ENCODE measurements around the gene DCST2. TPM values are rescaled to one million over a fixed set of nuclear protein-coding genes. Genes with fewer than 3 reads are reported as not detected.

The DCST2 gene
- total RNA-seq, 1 experiment from 2014 or later: 0.18 TPM

- ATAC-seq (peak; percentile 3; the same call in 1 of the 2 replicates), DNase-seq (peak; percentile 59)
- H4K20me1 ChIP-seq (ENCODE audit: low read length): 0 out of 2 replicates have a peak, but pooled peaks cover 3% of the 10 kb centered on the region
- peak overlapping the region; percentile 74 for H3K9ac ChIP-seq (ENCODE audit: low read length)
- peaks cover 9% of the 10 kb centered on the region; the same call in 1 of the 2 replicates for H3K36me3 ChIP-seq (ENCODE audit: low read depth, low read length)
- H3K9me3 ChIP-seq (ENCODE audit: low read length): no peaks in the 10 kb centered on the region
- peaks cover 63% of the 10 kb centered on the region for H3K79me2 ChIP-seq (ENCODE audit: low read length)
- H2AFZ ChIP-seq (ENCODE audit: low read length): peak overlapping the region; percentile 61
- peaks cover 4% of the 10 kb centered on the region for H3F3A ChIP-seq (ENCODE audit: low read length, unreplicated experiment)
- intact Hi-C loops (cut with micrococcal nuclease): loop anchor here (2.0 kb wide), 2 partner anchors 47 to 81 kb away; partner anchors contain the start of gene ADAM15
- peaks cover 57% of the 10 kb centered on the region for H3K4me1 ChIP-seq (ENCODE audit: insufficient read depth, low read length)
- no peak for TF ChIP-seq EZH2 (IDR thresholded peaks at IDR 0.05; ENCODE audit: low read length, unreplicated experiment)
- no peak for TF ChIP-seq EZH2phosphoT487 (IDR thresholded peaks at IDR 0.05; ENCODE audit: borderline replicate concordance, low read length)
- TF ChIP-seq CTCF (conservative IDR thresholded peaks at IDR 0.05; ENCODE audit: low read depth, low read length): no peak
- H3K4me3 ChIP-seq (ENCODE audit: low read length): peak overlapping the region; percentile 83
- H3K27ac ChIP-seq (ENCODE audit: low read length): peak overlapping the region; percentile 88
- no peaks in the 10 kb centered on the region for H3K27me3 ChIP-seq (ENCODE audit: low read length)
- ChIA-PET POLR2A (ENCODE audit: unreplicated experiment) (interaction anchor here (0.7 kb wide), 1 partner anchor 30 kb away, joined by 8 read pairs; no protein-coding TSS in a partner anchor), CTCF (interaction anchor here (0.6 to 4.1 kb wide), 3 partner anchors 14 to 72 kb away, joined by 3 to 16 read pairs (median 5); partner anchors contain the start of gene PYGO2)
- H3K9me2 ChIP-seq (replicated peaks; ENCODE audit: low read length): no peaks in the 10 kb centered on the region
- H3K4me2 ChIP-seq (ENCODE audit: low read length): peak overlapping the region; percentile 98
- no TSS peak for BruUV-seq (replicated peaks)
These were observed 29.7 kb downstream of the DCST2 start for GRCh38 chr1:155003766-155004351.

GRCh38 chr1:155003227-155003765 is 30.3 kb downstream of the DCST2 start:
- no peaks in the 10 kb centered on the region for H3K27me3 ChIP-seq (ENCODE audit: low read length)
- intact Hi-C loops (cut with micrococcal nuclease): loop anchor here (2.0 kb wide), 2 partner anchors 48 to 82 kb away; partner anchors contain the start of gene ADAM15
- TF ChIP-seq EZH2 (IDR thresholded peaks at IDR 0.05; ENCODE audit: low read length, unreplicated experiment): no peak
- TF ChIP-seq CTCF (conservative IDR thresholded peaks at IDR 0.05; ENCODE audit: low read depth, low read length): no peak
- TF ChIP-seq EZH2phosphoT487 (IDR thresholded peaks at IDR 0.05; ENCODE audit: borderline replicate concordance, low read length): no peak
- peaks cover 9% of the 10 kb centered on the region; the same call in 1 of the 2 replicates for H3K36me3 ChIP-seq (ENCODE audit: low read depth, low read length)
- ChIA-PET CTCF (interaction anchor here (4.1 kb wide), 1 partner anchor 14 kb away, joined by 16 read pairs; no protein-coding TSS in a partner anchor), POLR2A (ENCODE audit: unreplicated experiment) (interaction anchor here (0.5 to 0.7 kb wide), 3 partner anchors 30 to 957 kb away, joined by 3 to 8 read pairs (median 4); no protein-coding TSS in a partner anchor)
- H3K9me2 ChIP-seq (replicated peaks; ENCODE audit: low read length): no peaks in the 10 kb centered on the region
- peak overlapping the region; percentile 83 for H3K4me3 ChIP-seq (ENCODE audit: low read length)
- peak overlapping the region; percentile 61 for H2AFZ ChIP-seq (ENCODE audit: low read length)
- H3F3A ChIP-seq (ENCODE audit: low read length, unreplicated experiment): peaks cover 4% of the 10 kb centered on the region
- H4K20me1 ChIP-seq (ENCODE audit: low read length): 0 out of 2 replicates have a peak, but pooled peaks cover 3% of the 10 kb centered on the region
- no peaks in the 10 kb centered on the region for H3K9me3 ChIP-seq (ENCODE audit: low read length)
- peak overlapping the region; percentile 98 for H3K4me2 ChIP-seq (ENCODE audit: low read length)
- H3K4me1 ChIP-seq (ENCODE audit: insufficient read depth, low read length): peaks cover 57% of the 10 kb centered on the region
- DNase-seq: peak; percentile 47
- H3K27ac ChIP-seq (ENCODE audit: low read length): peak overlapping the region; percentile 88
- peak overlapping the region; percentile 74 for H3K9ac ChIP-seq (ENCODE audit: low read length)
- peaks cover 57% of the 10 kb centered on the region for H3K79me2 ChIP-seq (ENCODE audit: low read length)
- BruUV-seq (replicated peaks): TSS peak; percentile 56
- ATAC-seq: no peak

All from PC-3 (cell line).